ENCODE results near the gene PHACTR3. TPM values are rescaled to one million over a fixed set of nuclear protein-coding genes. Genes with fewer than 3 reads are reported as not detected.

The PHACTR3 gene
- total RNA-seq, 1 donor from 2014 or later: 0.14 TPM

DNA sequence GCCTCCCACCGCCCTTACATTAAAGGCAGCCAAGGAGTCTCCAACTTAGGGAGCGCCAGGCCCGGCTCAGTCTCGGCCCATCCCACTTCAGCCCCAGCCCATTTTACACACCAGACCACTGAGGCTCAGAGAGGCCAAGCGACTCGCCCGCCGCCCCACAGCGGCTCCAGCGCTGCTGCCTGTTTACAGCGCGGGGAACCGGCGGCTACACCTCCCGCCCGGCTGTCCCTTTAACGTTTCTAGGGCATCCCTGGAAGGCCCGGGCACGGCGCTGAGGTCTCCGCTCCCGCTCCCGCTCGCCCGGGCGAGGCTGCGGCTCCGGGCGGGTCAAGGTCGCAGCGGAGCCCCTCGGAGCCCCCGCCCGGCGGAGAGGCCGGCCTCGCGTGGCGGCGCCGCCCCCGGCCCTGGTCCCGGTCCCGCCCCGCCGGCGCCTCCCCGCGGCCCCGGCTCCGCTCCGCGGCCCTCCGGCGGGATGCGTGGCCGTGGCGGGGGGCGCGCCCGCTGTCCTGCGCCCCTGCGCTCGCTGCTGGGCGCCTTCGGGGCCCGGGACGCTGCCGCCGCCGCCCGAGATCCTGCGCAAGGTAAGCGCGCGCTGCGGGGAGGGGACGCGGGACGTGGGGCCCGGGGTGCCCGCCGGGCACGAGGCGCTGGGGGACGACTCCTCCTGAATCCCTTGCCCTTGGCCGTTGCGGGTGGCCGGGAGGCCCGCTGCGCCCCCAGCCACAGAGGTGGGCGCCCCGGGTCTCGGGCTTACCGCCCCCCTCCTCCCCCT, 27.1 kb upstream of the PHACTR3 start:
- DNase-seq (ENCODE audit: low read depth): no peak
- Histone ChIP-seq H3K9me3 (ENCODE audit: insufficient read depth, low read depth, low read length) (no peaks in the 10 kb centered on the region), H3K27ac (ENCODE audit: low read depth, low read length) (no peak overlapping the region), H4K20me1 (ENCODE audit: insufficient read depth, low read length) (no peaks in the 10 kb centered on the region), H3K27me3 (ENCODE audit: insufficient read depth, low read length) (peaks cover 6% of the 10 kb centered on the region), H3K36me3 (ENCODE audit: insufficient read depth, low read length) (no peaks in the 10 kb centered on the region), H3K4me1 (ENCODE audit: insufficient read depth, low read length) (no peaks in the 10 kb centered on the region), H3K4me3 (ENCODE audit: insufficient read depth, low read depth, low read length) (no peak overlapping the region), H3K79me2 (ENCODE audit: insufficient read depth, low read length) (no peaks in the 10 kb centered on the region), H3K4me2 (ENCODE audit: low read length) (no peak overlapping the region), H3K9ac (ENCODE audit: low read length) (no peak overlapping the region), H2AFZ (ENCODE audit: low read depth, low read length) (no peak overlapping the region)
- H3K9me3 Mint-ChIP-seq (ENCODE audit: unreplicated experiment): peaks cover 3% of the 10 kb centered on the region
- H3K36me3 Mint-ChIP-seq (ENCODE audit: low read depth, unreplicated experiment): no peaks in the 10 kb centered on the region
- FAIRE-seq: no peak
- no peak overlapping the region for H3K27ac Mint-ChIP-seq (ENCODE audit: unreplicated experiment)
- H3K4me1 Mint-ChIP-seq (ENCODE audit: low read depth, unreplicated experiment): no peaks in the 10 kb centered on the region
- peaks cover 79% of the 10 kb centered on the region for H3K27me3 Mint-ChIP-seq (ENCODE audit: low read depth, unreplicated experiment)
- TF ChIP-seq EZH2 (IDR thresholded peaks at IDR 0.05; ENCODE audit: insufficient read depth, low read length): no peak
- TF ChIP-seq, protein P1, sequence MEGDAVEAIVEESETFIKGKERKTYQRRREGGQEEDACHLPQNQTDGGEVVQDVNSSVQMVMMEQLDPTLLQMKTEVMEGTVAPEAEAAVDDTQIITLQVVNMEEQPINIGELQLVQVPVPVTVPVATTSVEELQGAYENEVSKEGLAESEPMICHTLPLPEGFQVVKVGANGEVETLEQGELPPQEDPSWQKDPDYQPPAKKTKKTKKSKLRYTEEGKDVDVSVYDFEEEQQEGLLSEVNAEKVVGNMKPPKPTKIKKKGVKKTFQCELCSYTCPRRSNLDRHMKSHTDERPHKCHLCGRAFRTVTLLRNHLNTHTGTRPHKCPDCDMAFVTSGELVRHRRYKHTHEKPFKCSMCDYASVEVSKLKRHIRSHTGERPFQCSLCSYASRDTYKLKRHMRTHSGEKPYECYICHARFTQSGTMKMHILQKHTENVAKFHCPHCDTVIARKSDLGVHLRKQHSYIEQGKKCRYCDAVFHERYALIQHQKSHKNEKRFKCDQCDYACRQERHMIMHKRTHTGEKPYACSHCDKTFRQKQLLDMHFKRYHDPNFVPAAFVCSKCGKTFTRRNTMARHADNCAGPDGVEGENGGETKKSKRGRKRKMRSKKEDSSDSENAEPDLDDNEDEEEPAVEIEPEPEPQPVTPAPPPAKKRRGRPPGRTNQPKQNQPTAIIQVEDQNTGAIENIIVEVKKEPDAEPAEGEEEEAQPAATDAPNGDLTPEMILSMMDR (IDR thresholded peaks at IDR 0.05; ENCODE audit: insufficient read depth, low read depth, low read length): no peak
- no peak overlapping the region for H3K4me3 Mint-ChIP-seq (ENCODE audit: unreplicated experiment)

DNA sequence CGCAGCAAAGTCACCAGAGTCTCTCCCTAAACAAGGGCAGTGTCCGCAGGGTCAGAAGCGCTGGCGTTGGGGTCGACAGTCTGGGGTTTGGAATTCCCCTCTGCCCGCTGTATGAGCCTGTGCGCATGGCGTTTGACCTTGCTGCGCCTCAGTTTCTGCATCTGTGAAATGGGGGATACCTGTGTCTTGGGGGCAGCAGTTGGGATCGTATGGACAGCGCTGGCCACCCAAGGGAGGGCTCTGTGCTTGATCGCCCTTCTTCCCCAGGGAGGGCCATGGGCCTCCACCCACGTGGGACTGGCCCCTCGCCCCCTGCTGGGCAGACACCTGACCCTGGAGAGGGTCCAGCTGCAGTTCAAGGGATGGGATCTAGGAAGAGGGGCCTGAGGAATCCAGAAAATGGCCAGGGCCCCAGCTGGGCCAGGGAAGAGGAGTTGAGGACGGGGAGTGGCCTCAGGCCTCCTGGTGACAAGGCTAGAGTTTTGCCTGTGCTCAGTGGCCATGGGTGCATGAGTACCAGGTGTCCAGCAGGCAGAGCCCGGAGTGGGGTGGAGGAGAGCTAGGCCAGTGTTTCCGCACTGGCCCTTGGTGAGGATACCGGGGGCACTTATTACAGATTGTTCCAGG, 26.4 kb upstream of the PHACTR3 start:
- no peak for TF ChIP-seq EZH2 (IDR thresholded peaks at IDR 0.05; ENCODE audit: insufficient read depth, low read length)
- TF ChIP-seq, protein P1 (IDR thresholded peaks at IDR 0.05; ENCODE audit: insufficient read depth, low read depth, low read length): no peak
- H3K4me2 ChIP-seq (ENCODE audit: low read length): no peak overlapping the region
- no peaks in the 10 kb centered on the region for H3K4me1 Mint-ChIP-seq (ENCODE audit: low read depth, unreplicated experiment)
- H3K9me3 ChIP-seq (ENCODE audit: insufficient read depth, low read depth, low read length): no peaks in the 10 kb centered on the region
- no peaks in the 10 kb centered on the region for H3K79me2 ChIP-seq (ENCODE audit: insufficient read depth, low read length)
- no peaks in the 10 kb centered on the region for H4K20me1 ChIP-seq (ENCODE audit: insufficient read depth, low read length)
- H3K9ac ChIP-seq (ENCODE audit: low read length): no peak overlapping the region
- peaks cover 84% of the 10 kb centered on the region for H3K27me3 Mint-ChIP-seq (ENCODE audit: low read depth, unreplicated experiment)
- DNase-seq (ENCODE audit: low read depth): no peak
- no peaks in the 10 kb centered on the region for H3K4me1 ChIP-seq (ENCODE audit: insufficient read depth, low read length)
- no peak overlapping the region for H3K4me3 ChIP-seq (ENCODE audit: insufficient read depth, low read depth, low read length)
- H3K4me3 Mint-ChIP-seq (ENCODE audit: unreplicated experiment): no peak overlapping the region
- no peak overlapping the region for H2AFZ ChIP-seq (ENCODE audit: low read depth, low read length)
- no peaks in the 10 kb centered on the region for H3K36me3 ChIP-seq (ENCODE audit: insufficient read depth, low read length)
- no peak for FAIRE-seq
- H3K27ac ChIP-seq (ENCODE audit: low read depth, low read length): no peak overlapping the region
- no peak overlapping the region for H3K27ac Mint-ChIP-seq (ENCODE audit: unreplicated experiment)
- H3K9me3 Mint-ChIP-seq (ENCODE audit: unreplicated experiment): peaks cover 3% of the 10 kb centered on the region
- H3K36me3 Mint-ChIP-seq (ENCODE audit: low read depth, unreplicated experiment): no peaks in the 10 kb centered on the region
- peaks cover 6% of the 10 kb centered on the region for H3K27me3 ChIP-seq (ENCODE audit: insufficient read depth, low read length)

Data from astrocyte (in vitro differentiated cells and primary cell).